Type B pancreatic cell (in vitro differentiated cells): ENCODE measurements around the gene CDH20. TPM values are rescaled to one million over a fixed set of nuclear protein-coding genes. Genes with fewer than 3 reads are reported as not detected.

Source experiments
- DNase-seq: peaks from one replicate; pipeline ENCODE4 v3.0.0; 2021; ENCODE audit warnings: mixed read lengths; ENCODE audit not compliant: unreplicated experiment; ENCODE audit errors: extremely low spot score
- H3K27ac Mint-ChIP-seq: 2 replicates; pipeline ENCODE4 v1.8.0; 2021; ENCODE audit warnings: mild to moderate bottlenecking, mixed read lengths
- H3K27me3 Mint-ChIP-seq: 2 replicates; pipeline ENCODE4 v1.8.0; 2021; ENCODE audit warnings: mixed read lengths
- H3K36me3 Mint-ChIP-seq: 2 replicates; pipeline ENCODE4 v1.8.0; 2021; ENCODE audit warnings: mixed read lengths
- H3K4me1 Mint-ChIP-seq: one replicate; pipeline ENCODE4 v1.8.0; 2021; ENCODE audit warnings: mixed read lengths; ENCODE audit not compliant: unreplicated experiment
- H3K4me3 Mint-ChIP-seq: 2 replicates; pipeline ENCODE4 v1.8.0; 2021; ENCODE audit warnings: mild to moderate bottlenecking, mixed read lengths
- H3K9me3 Mint-ChIP-seq: 2 replicates; pipeline ENCODE4 v1.8.0; 2021; ENCODE audit warnings: mixed read lengths
- CTCF ChIP-seq: fragments of 200-600 bp; sonication (generic); conservative IDR thresholded peaks from 2 replicates; pipeline ENCODE4 v1.5.0; 2021; ENCODE audit warnings: antibody characterized with exemption, mild to moderate bottlenecking
- total RNA-seq: library from RNA; stranded (reverse); gene quantifications from 2 replicates; pipeline ENCODE4 v1.2.1, GENCODE V29; 2021; ENCODE audit warnings: low replicate concordance

The CDH20 gene
- total RNA-seq, 1 donor from 2014 or later = 1.6 TPM

- no peaks in the 10 kb centered on the region for H3K36me3 Mint-ChIP-seq
These were observed 195.7 kb downstream of the CDH20 start for GRCh38 chr18:61528961-61529360.

GRCh38 chr18:61530681-61531080 is 197.5 kb downstream of the CDH20 start:
- H3K27me3 Mint-ChIP-seq = no peaks in the 10 kb centered on the region
- TF ChIP-seq CTCF = no peak
- H3K4me3 Mint-ChIP-seq = no peak overlapping the region
- no peaks in the 10 kb centered on the region for H3K4me1 Mint-ChIP-seq
- H3K27ac Mint-ChIP-seq = no peak overlapping the region
- H3K36me3 Mint-ChIP-seq = no peaks in the 10 kb centered on the region
- H3K9me3 Mint-ChIP-seq = no peaks in the 10 kb centered on the region
- no peak for DNase-seq

More at GRCh38 chr18:61528961-61529360, 195.7 kb downstream of the CDH20 start:
- DNase-seq = no peak
- TF ChIP-seq CTCF = no peak
- H3K27me3 Mint-ChIP-seq = no peaks in the 10 kb centered on the region
- no peaks in the 10 kb centered on the region for H3K9me3 Mint-ChIP-seq
- no peak overlapping the region for H3K4me3 Mint-ChIP-seq
- no peaks in the 10 kb centered on the region for H3K4me1 Mint-ChIP-seq
- no peak overlapping the region for H3K27ac Mint-ChIP-seq

- Mint-ChIP-seq H3K4me3 (no peak overlapping the region), H3K27ac (no peak overlapping the region), H3K36me3 (no peaks in the 10 kb centered on the region), H3K27me3 (no peaks in the 10 kb centered on the region), H3K4me1 (no peaks in the 10 kb centered on the region), H3K9me3 (no peaks in the 10 kb centered on the region)
- DNase-seq = no peak
- no peak for TF ChIP-seq CTCF
These were observed 198.0 kb downstream of the CDH20 start for GRCh38 chr18:61531182-61531581.

- no peaks in the 10 kb centered on the region for H3K9me3 Mint-ChIP-seq
- no peaks in the 10 kb centered on the region for H3K4me1 Mint-ChIP-seq
- no peak overlapping the region for H3K4me3 Mint-ChIP-seq
- H3K27me3 Mint-ChIP-seq = no peaks in the 10 kb centered on the region
- H3K36me3 Mint-ChIP-seq = no peaks in the 10 kb centered on the region
- H3K27ac Mint-ChIP-seq = no peak overlapping the region
- no peak for DNase-seq
- TF ChIP-seq CTCF = no peak
These were observed 198.7 kb downstream of the CDH20 start for GRCh38 chr18:61531891-61532290.

- Mint-ChIP-seq H3K27me3 (no peaks in the 10 kb centered on the region), H3K27ac (no peak overlapping the region), H3K4me1 (no peaks in the 10 kb centered on the region), H3K9me3 (no peaks in the 10 kb centered on the region), H3K36me3 (no peaks in the 10 kb centered on the region), H3K4me3 (no peak overlapping the region)
- DNase-seq = no peak
- no peak for TF ChIP-seq CTCF
These were observed 202.2 kb downstream of the CDH20 start for GRCh38 chr18:61535401-61535800.

GRCh38 chr18:61541673-61542072 is 208.4 kb downstream of the CDH20 start:
- Mint-ChIP-seq H3K9me3 (peaks cover 8% of the 10 kb centered on the region), H3K4me3 (no peak overlapping the region), H3K27me3 (no peaks in the 10 kb centered on the region), H3K27ac (peak overlapping the region; percentile 69), H3K36me3 (peaks cover 3% of the 10 kb centered on the region), H3K4me1 (peaks cover 23% of the 10 kb centered on the region)
- DNase-seq = no peak
- no peak for TF ChIP-seq CTCF
